NCI-H82 (cell line): Measurements from ENCODE around the gene DENND6B.
A peak's percentile ranks its signal among the peaks of the same experiment; 100 is the strongest.
"Not testable (repeated sequence)": the region's sequence is repeated elsewhere in the genome, so short reads cannot be mapped to it uniquely, and the experiment has no call there.

Experiments used
- DNase-seq: peaks from one replicate; lab custom pipeline; 2025; lab: John Stamatoyannopoulos, UW

Gene DENND6B, protein sequence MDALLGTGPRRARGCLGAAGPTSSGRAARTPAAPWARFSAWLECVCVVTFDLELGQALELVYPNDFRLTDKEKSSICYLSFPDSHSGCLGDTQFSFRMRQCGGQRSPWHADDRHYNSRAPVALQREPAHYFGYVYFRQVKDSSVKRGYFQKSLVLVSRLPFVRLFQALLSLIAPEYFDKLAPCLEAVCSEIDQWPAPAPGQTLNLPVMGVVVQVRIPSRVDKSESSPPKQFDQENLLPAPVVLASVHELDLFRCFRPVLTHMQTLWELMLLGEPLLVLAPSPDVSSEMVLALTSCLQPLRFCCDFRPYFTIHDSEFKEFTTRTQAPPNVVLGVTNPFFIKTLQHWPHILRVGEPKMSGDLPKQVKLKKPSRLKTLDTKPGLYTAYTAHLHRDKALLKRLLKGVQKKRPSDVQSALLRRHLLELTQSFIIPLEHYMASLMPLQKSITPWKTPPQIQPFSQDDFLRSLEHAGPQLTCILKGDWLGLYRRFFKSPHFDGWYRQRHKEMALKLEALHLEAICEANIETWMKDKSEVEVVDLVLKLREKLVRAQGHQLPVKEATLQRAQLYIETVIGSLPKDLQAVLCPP

DNA sequence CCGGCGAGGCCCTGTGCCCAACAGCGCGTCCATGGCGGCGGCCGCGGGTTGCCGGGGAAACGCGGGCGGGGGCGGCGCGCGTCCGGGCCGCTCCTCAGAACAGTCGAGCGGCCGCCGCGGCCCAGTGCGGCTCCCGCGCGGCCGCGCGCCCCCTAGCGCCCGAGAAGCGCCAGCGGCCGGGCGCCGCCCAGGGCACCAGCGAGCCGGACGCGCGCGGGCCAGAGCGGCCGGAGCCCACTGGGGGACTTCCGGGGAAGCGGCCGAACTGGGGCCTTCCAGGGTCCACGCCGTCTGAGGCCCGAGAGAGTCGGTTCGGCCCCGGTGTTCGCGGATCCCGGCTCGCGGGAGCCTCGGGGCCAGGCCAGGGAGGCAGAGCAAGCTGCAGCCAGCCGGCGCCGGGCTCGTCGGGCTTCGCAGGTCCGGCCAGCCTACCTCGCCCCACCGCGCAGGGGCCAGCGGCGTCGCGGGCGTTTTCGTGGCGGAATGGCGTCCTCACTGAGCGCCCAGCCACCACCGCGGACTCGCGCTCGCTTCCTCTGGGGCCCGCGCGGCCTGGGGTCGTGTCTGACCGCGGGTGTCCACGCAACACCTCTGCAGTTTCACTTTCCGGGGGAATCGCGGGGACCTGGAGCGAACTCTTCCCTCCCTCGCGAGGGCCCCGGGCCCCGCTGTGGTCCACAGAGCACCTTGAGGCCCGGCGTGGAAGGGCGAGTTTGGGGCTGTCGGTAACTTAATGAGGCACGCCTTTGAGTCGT, at the start of gene DENND6B:
Gene DENND6B, minus strand, starts transcription at position 57 of the 755 bp plus-strand sequence. Its CDS starts 24 bp downstream, at position 33.
- peak; percentile 81 for DNase-seq

DNA sequence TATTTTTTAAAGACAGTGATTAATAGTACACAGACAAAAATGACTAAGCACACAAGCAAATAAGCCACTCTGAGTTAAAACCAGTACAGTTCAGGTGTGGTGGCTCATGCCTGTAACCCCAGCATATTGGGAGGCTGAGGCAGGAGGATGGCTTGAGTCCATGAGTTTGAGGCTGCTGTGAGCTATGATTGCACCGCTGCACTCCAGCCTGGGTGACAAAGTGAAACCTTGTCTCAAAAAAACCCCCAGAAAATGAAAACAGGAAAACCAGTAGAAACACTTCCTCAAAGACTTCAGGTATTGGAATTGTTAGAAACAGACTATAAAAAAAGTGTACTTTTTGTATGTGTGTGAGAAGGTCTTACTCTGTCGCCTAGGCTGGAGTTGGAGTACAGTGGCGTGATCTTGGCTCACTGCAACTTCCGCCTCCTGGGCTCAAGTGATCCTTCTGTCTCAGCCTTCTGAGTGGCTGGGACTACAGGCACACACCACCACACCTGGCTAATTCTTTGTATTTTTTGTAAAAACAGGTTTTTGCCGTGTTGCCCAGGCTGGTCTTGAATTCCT, 49.4 kb upstream of the DENND6B start:
- DNase-seq = no peak

DNA sequence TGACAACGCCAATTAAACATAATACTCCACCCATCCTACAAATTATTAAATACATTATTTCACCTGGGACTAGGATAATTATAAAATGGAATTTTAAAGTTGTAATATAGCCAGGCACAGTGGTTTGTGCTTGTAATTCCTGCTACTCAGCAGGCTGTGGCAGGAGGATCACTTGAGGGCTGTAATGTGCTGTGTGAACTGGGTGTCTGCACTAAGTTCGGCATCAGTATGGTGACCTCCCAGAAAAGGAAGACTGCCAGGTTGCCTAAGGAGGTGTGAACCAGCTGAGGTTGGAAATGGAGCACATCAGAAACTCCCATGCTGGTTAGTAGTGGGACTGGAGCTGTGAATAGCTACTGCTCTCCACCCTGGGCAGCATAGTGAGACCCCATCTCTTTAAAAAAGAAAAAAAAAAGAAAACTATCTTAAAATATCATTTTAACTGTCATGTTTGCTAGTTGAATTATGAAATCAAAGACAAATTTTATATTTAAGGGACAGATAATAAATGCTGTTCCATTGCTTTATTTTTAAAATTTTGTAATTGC, 44.4 kb upstream of the DENND6B start:
- DNase-seq = no peak

DNA sequence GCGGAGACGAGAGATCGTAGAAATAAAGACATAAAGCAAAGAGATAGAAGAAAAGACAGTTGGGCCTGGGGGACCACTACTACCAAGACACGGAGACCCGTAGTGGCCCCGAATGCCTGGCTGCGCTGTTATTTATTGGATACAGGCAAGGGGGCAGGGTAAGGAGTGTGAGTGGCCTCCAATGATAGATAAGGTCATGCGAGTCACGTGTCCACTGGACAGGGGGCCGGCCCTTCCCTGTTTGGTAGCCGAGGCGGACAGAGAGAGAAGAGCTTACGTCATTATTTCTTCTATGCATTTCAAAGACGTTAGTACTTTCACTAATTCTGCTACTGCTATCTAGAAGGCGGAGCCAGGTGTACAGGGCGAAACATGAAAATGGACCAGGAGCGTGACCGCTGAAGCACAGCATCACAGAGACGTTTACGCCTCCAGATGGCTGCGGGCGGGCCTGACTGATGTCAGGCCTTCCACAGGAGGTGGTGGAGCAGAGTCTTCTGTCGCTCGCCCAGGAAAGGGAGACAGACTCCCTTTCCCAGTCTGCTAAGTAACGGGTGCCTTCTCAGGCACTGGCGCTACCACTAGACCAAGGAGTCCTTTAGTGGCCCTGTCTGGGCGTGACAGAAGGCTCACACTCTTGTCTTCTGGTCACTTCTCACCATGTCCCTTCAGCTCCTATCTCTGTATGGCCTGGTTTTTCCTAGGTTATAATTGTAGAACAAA, 41.1 kb upstream of the DENND6B start:
- DNase-seq = no peak

DNA sequence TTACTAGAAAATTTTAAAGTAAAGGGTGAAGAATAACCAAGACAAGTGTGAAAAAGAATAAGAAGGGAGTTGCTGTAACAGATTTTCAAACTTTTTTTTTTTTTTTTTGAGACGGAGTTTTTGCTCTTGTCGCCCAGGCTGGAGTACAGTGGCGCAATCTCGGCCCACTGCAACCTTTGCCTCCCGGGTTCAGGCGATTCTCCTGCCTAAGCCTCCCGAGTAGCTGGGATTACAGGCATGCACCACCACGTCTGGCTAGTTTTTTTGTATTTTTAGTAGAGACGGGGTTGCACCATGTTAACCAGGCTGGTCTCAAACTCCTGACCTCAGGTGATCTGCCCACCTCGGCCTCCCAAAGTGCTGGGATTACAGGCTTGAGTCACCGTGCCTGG, 37.0 kb upstream of the DENND6B start:
- DNase-seq = not testable (repeated sequence)

DNA sequence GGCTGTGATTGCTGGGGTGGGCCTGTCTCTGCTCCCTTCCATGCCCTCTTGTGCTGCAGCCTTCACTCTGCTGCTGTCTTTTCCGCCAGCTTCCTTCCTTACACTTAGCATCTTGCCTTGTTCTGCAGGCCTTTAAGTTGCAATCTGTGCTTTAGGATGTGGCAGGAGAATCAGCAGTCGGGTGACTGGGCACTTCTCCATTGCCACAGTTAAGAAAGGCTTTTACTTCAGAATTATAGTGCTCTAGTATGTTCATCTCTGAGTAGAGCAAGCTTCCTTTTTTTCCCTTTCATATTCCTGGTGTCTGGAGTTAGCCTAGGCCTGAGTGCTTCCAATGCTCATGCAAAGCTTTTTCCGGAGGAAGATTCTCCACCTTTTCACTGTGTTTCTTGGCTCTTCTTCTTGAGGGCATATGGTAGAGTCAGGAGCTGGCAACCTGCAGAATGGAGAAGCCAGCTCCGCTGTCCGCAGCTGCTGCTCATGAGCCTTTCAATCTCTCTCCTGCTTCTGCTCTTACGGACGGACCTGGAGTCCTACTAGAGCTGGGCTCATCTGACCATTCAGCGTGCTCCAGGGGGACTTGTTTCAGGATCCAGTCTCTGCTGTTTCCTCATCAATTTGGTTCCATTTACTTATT, 36.5 kb upstream of the DENND6B start:
- DNase-seq = no peak

DNA sequence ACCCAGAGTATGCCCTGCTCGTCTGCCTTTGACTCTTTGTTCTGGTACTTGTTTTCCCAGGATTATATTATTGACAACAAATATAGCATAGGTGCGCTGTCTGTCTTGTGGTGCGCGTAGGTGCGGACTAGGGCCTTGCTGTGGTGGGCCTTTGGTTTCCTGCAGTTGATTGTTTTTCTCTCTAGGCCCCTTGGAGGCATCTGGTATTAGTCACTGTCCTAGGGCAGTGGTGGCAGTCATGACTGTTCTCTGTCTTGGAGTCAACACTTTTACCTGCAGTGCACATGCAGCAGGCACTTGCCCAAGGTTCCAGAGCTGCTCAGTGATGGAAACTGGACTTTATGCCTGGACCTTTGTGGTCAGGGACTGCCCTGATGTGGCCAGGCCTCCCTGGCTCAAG, 34.9 kb upstream of the DENND6B start:
- no peak for DNase-seq

DNA sequence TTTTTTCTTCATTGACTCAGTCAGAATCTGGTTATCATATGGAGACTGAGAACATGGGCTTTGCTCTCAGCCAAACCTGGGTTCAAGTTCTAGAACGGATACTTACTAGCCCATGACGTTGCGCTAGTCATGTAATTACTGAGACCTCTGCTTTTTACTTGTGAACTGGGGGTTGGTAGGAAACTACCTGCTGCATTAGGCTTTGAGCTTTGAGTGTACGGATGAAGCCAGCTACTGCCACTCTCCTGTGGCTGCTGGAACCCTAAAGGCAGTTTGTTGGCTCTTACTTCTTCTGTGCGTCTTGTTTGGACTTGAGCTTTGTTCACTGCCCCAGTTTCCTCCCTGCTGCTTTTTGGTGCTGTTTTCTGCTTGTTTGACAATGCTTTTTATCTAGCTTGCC, 34.4 kb upstream of the DENND6B start:
- DNase-seq = no peak

DNA sequence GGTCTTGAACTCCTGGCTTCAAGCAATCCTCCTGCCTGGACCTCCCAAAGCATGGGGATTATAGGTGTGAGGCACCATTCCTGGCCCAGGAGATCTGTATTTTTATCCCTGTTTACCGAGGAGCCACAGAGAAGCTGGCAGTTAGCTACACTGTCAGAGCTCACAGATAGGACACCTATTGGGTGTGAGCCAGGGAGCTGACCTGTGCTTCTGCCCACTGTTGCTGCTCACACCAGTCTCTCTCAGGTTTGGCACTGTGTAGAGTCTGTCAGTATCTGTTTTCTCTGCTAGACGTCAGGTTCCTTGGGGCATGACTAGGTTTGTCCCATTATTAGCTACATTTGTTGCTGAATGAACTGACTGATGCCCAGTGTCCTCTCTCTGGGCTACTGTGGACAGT, 33.8 kb upstream of the DENND6B start:
- no peak for DNase-seq

DNA sequence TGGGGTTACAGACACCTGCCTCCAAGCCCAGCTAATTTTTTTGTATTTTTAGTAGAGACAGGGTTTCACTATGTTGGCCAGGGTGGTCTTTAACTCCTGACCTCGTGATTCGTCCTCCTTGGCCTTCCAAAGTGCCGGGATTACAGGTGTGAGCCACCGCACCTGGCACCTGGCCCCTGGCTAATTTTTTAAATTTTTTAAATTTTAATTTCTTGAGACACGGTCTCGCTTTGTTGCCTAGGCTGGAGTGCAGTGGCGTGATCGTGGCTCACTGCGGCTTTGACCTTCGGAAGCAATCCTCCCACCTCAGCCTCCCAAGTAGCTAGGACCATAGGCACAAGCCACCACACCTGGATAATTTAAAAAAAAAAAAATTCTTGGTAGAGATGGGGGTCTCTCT, 30.9 kb upstream of the DENND6B start:
- DNase-seq = no peak

DNA sequence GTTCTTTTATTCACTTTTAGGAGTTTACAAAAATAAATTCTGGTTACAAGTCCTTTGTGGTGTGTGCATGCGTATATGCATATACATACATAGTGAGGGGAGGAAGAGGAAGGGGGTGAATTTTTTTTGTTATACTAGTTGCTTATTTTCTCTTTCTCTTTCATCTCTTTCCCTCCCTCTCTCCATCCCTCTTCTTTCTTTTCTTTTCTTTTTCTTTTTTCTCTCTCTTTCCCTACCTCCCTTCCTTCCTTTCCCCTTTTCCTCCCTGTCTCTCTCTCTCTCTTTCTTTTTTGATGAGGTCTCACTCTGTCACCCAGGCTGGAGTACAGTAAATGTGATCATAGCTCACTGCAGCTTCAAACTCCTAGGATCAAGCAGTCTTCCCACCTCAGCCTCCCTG, 30.4 kb upstream of the DENND6B start:
- DNase-seq = no peak

DNA sequence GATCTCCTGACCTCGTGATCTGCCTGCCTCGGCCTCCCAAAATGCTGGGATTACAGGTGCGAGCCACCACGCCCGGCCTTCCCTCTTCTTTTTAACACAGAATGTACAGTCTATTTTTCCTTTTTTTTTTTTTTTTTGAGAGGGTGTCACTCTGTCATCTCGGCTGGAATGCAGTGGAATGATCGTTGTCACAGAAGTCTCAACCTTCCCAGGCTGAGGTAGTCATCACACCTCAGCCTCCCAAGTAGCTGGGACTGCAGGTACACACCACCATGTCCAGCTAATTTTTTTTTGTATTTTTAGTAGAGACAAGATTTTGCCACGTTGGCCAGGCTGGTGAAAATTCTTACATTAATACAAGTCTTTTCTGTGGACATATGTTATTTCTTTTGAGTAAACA, 29.4 kb upstream of the DENND6B start:
- DNase-seq = no peak

DNA sequence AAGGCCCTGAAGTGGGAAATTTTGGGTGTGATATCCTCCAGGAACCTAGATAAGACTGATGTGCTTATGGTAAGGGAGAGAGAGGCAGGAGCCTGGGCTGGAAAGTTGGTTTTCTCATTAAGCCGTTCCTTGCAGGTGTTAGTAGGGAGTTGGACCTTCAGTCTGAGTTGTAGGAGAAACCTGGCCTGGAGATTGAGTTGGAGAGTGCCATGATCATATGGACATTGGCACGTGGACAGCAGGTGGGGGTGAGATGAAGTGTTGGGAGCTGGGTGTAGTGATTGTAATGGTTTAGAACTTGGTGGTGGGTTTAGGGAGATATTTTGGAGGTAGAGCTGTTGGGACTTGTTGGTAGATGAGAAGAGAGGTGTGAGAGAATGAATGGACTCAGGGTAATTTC, 21.2 kb upstream of the DENND6B start:
- DNase-seq = no peak

DNA sequence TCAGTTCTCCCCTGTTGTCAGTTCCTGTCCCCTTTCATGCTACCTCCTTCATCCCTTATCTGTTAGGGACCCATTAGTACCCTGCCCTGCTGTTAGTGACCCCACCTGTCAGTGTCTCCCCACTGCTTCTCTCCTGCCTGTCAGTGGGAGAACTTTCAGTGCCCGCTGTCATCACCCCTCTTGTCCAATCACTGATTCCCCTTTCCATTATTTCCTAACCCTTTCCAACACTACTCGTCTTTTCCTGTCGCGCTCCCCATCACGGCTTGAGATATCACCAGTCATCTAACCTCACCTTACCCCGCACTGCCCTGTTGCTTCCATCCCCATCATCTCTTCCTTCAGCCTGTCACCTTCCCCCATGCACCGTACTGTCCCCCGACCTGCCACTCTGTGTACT, 20.3 kb upstream of the DENND6B start:
- DNase-seq = no peak

DNA sequence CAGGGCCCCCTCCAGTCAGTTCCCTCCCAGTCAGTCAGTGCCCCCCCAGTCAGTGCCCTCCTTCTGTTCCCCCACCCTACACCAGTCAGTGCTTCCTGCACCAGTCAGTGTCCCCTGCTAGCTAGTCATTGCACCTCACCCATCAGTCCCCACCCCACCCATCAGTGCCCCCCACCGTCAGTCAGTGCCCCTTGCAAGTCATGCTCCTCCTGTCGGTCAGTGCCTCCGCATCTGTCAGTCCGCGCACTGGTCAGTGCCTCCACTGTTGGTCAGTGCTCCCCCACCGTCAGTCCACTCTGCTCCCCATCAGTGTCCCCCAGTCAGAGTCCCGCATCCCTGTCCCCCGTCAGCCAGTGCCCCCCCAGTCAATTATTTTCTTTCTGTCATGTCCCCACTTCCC, 19.7 kb upstream of the DENND6B start:
- no peak for DNase-seq

DNA sequence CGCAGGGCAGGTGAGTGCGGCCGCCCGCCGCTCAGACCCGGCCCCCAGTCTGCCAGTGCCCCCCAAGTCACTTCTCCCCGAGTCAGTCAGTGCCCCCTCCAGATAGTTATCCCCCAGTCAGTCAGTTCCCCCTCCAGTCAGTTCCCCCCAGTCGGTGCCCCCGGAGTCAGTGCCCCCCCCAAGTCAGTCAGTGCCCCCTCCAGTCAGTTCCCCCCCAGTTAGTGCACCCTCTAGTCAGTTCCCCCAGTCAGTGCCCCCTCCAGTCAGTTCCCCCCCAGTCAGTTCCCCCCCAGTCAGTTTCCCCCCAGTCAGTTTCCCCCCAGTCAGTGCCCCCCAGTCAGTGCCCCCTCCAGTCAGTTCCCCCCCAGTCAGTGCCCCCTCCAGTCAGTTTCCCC, 16.7 kb upstream of the DENND6B start:
- DNase-seq = no peak

DNA sequence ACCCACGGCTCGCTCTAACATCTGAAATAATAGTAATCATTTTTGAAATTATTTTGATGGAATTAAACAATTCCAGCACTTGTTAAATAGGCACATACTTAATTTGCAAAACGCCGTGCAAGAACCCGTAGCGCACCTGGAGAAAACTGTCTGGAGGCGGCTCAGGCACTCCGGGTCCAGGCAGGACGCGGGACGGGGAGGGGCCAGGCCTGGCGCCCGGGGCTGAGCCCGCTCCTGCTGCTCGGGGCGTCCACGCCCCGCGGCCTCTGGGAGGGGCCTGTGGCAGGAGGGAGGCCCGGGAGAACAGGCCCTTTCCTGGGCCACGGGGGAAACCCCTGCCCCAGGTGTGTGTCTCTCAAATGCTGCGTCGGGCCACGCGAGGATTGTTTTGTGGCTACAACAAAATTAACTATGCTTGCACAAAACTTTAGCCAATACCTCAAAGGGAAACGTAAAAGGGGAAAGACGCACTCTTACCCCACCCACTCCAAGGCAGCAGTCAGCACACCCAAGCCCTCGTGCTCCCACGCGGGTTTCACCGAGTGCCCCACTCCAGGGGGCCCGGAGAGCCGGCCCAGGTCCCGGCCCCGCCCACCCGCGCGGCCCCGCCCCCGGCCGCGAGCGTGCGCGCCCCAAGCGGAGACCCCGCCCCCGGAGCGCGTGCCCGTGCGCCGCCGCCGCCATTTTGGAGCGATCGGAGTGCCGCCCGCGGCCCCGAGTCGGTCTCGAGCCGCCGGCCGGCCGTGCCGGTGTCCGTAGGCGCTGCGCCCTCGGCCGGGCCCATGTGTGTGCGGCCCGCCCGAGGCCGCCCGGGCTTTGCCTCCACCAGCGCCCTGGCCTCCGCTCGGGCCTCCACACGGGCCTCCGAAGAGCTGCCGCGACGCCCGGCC, 16.1 kb upstream of the DENND6B start, which contains the start of gene PPP6R2:
Gene PPP6R2, plus strand, starts transcription at position 677 of the 890 bp plus-strand sequence. CDS start 50,582 bp downstream, outside the sequence.
- DNase-seq = peak; percentile 71

DNA sequence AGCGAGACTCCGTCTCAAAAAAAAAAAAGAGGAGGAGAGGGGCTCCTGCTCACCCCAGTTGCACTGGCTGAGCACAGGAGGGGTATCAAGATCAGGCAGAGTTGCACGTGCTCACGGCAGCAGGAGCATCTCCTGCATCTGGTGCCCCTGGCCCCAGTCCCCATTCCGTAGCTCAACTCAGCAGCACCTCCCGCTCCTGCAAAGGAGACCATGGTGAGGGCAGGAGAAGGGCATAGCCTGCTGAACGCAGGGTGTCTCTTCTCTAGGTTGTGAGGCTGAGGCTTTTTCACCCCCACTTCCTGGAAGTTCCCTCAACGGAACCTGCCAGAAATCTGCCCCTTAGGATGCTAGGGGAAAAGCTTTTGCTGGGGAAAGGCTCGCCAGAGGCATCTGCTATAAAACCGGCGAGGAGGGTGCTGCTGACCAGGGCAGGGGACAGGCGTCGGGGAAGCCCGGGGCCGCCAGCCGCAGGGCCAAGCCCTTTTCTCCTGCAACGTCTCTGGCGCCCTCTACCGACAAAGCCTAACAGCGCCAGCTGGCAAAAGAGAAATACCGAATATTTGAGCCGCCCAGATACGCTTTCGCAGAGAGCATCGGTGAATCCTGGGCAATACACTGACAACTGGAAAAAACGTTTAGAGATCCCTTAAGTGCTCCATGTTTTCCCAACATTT, 15.3 kb upstream of the DENND6B start:
- peak; percentile 91 for DNase-seq
